K562 (cell line): ENCODE results near the gene AP1G2. TPM values are rescaled to one million over a fixed set of nuclear protein-coding genes. Genes with fewer than 3 reads are reported as not detected.
A peak's percentile ranks its signal among the peaks of the same experiment; 100 is the strongest.

Source experiments
- ATAC-seq: fragments of 200-7000 bp; cut with Tn5 transposase; 3 replicates; pipeline ENCODE4 v1.9.1; 2020; ENCODE audit warnings: moderate library complexity
- BruUV-seq: library from RNA; stranded (reverse); fragments of 400-500 nt; replicated peaks from 2 replicates; lab custom pipeline; 2021; lab: Mats Ljungman, UMichigan
- CTCF ChIA-PET: fragments of 300-600 bp; formaldehyde crosslinking; extraction: SDS; loops from one replicate; lab custom pipeline; 2021; ENCODE audit warnings: low intra/inter-chr PET ratio; lab: Yijun Ruan, JAX
- POLR2A ChIA-PET: fragments of 300-600, 350-650 bp; sonication (Branson Sonifier 250); formaldehyde crosslinking; extraction: SDS; loops from one replicate; lab custom pipeline; 2021; ENCODE audit warnings: antibody characterized with exemption, inconsistent platforms; lab: Yijun Ruan, JAX
- DNase-seq, 4 experiments: peaks; one replicate each; pipeline versions ENCODE4 v3.0.0 to v3.0.0-alpha.2; 2011 to 2018; ENCODE audit warnings: low spot score in 3 of 4, mixed read lengths in 3 of 4; ENCODE audit errors: extremely low read depth in 1 of 4
- FAIRE-seq: peaks from 2 replicates; lab custom pipeline; 2011; peaks lifted over from hg19 to GRCh38; lab: Jason Lieb, UNC
- H2AFZ ChIP-seq: 2 replicates; pipeline ENCODE4 v1.6.0; 2011; ENCODE audit warnings: low read depth, low read length, control low read depth, inconsistent platforms
- H3K27ac ChIP-seq: fragments of 200-600 bp; 3 replicates; pipeline ENCODE4 v1.8.0; 2011; ENCODE audit warnings: low read depth, mild to moderate bottlenecking, control low read depth, inconsistent platforms, low read length, moderate library complexity, mixed read lengths; ENCODE audit errors: extremely low read depth
- H3K27me3 ChIP-seq, 2 experiments: fragments of 300-600 bp in 1 of 2; 2 replicates in 1 of 2; 3 replicates in 1 of 2; pipeline versions ENCODE4 v1.6.0 to v1.8.0; 2011; ENCODE audit warnings: inconsistent platforms in 2 of 2, low read length in 2 of 2, mild to moderate bottlenecking in 1 of 2, mixed read lengths in 1 of 2, moderate library complexity in 1 of 2; ENCODE audit not compliant: control insufficient read depth in 2 of 2, insufficient read depth in 2 of 2
- H3K36me3 ChIP-seq: fragments of 300-600 bp; 3 replicates; pipeline ENCODE4 v1.8.0; 2011; ENCODE audit warnings: mild to moderate bottlenecking, low read length, inconsistent platforms; ENCODE audit not compliant: control insufficient read depth, insufficient read depth
- H3K4me1 ChIP-seq, 2 experiments: fragments of 200-600 bp in 1 of 2; replicated peaks in 1 of 2; 2 replicates in 1 of 2; 3 replicates in 1 of 2; pipeline versions ENCODE4 v1.5.1 to v1.8.0; 2011; ENCODE audit warnings: inconsistent platforms in 2 of 2, low read length in 2 of 2, mild to moderate bottlenecking in 1 of 2, mixed read lengths in 1 of 2, moderate library complexity in 1 of 2; ENCODE audit not compliant: control insufficient read depth in 2 of 2, insufficient read depth in 2 of 2
- H3K4me2 ChIP-seq: 2 replicates; pipeline ENCODE4 v1.6.1; 2011; ENCODE audit warnings: low read length, control low read depth, inconsistent platforms, mixed read lengths; ENCODE audit not compliant: insufficient read depth
- H3K4me3 ChIP-seq: fragments of 200-600 bp; sonication (generic), shearing (Covaris generic); 2 replicates; pipeline ENCODE4 v1.5.1; 2016; ENCODE audit warnings: control low read depth, inconsistent platforms
- H3K79me2 ChIP-seq: fragments of 200-600 bp; 3 replicates; pipeline ENCODE4 v1.8.0; 2011; ENCODE audit warnings: low read length, inconsistent platforms; ENCODE audit not compliant: control insufficient read depth, insufficient read depth
- H3K9ac ChIP-seq, 2 experiments: 2 replicates each; pipeline versions ENCODE4 v1.6.0 to v1.6.1; 2011; ENCODE audit warnings: low read depth in 2 of 2, low read length in 2 of 2, control low read depth in 1 of 2, inconsistent platforms in 1 of 2, mild to moderate bottlenecking in 1 of 2, mixed read lengths in 1 of 2; ENCODE audit not compliant: insufficient read depth in 1 of 2
- H3K9me1 ChIP-seq: one replicate; pipeline ENCODE4 v1.6.0; 2011; ENCODE audit warnings: inconsistent platforms, mild to moderate bottlenecking, low read length, moderate library complexity; ENCODE audit not compliant: control insufficient read depth, insufficient read depth
- H3K9me3 ChIP-seq: replicated peaks from 2 replicates; pipeline ENCODE4 v1.5.1; 2011; ENCODE audit warnings: low read depth, low read length, inconsistent platforms; ENCODE audit not compliant: control insufficient read depth, insufficient read depth
- H4K20me1 ChIP-seq: replicated peaks from 2 replicates; pipeline ENCODE4 v1.6.1; 2011; ENCODE audit warnings: low read length, inconsistent platforms, mixed read lengths; ENCODE audit not compliant: control insufficient read depth, insufficient read depth
- CSDE1 ChIP-seq, 2 experiments: fragments of 450-650 bp; IDR thresholded peaks; 2 replicates each; pipeline ENCODE4 v1.6.1; 2016; ENCODE audit warnings: mild to moderate bottlenecking in 1 of 2
- JUND ChIP-seq, 2 experiments: IDR thresholded peaks; 2 replicates in 1 of 2; 3 replicates in 1 of 2; pipeline ENCODE4 v1.6.1; 2011; ENCODE audit warnings: borderline replicate concordance in 2 of 2, low read depth in 2 of 2, low read length in 2 of 2, improper control_type of control experiment in 1 of 2, missing biosample characterization in 1 of 2, missing genetic modification characterization in 1 of 2, missing genetic modification reagents in 1 of 2
- PTBP1 ChIP-seq: fragments of 200-400 bp; formaldehyde crosslinking; IDR thresholded peaks from 2 replicates; pipeline ENCODE4 v1.6.1; 2017; ENCODE audit warnings: low read depth, low read length
- ZC3H11A ChIP-seq: IDR thresholded peaks from 2 replicates; pipeline ENCODE4 v1.6.1; 2012; ENCODE audit warnings: low read depth, low read length, improper control_type of control experiment
- WGBS: fragments of 100-300 bp; shearing (Covaris generic); methylation state at CpG from one replicate; pipeline ENCODE4 v1.1.6; 2016; ENCODE audit warnings: low coverage, mixed read lengths; ENCODE audit not compliant: insufficient coverage; ENCODE audit errors: missing lambda C conversion rate; 5-methylcytosine and 5-hydroxymethylcytosine counted together
- in situ Hi-C: fragments of 300-500 bp; cut with MboI; formaldehyde crosslinking; loops from 4 replicates; pipeline ENCODE4 v1.15.0; 2018; ENCODE audit warnings: inconsistent platforms, mixed read lengths
- intact Hi-C: fragments of 100-400 bp; cut with micrococcal nuclease; formaldehyde crosslinking; loops from 2 replicates; pipeline ENCODE4 v1.14.2; 2022
- polyA plus RNA-seq, 8 experiments: library from polyadenylated mRNA; depleted of rRNA in 4 of 8; stranded (reverse) in 5 of 8; unstranded in 3 of 8; fragments of >200 nt; fragmentation: Nextera tagmentation in 2 of 8; fragmentation: Illumina TruSeq in 1 of 8; extraction: Ambion mirVana in 2 of 8; extraction: Trizol in 1 of 8; gene quantifications; 2 replicates each; pipeline versions ENCODE4 v1.2.1 to v1.2.3, GENCODE V29; 2011 to 2014; ENCODE audit warnings: inconsistent platforms in 1 of 8, missing spikeins in 1 of 8
- total RNA-seq, 7 experiments: library from RNA; depleted of rRNA in 6 of 7; stranded (reverse); fragments of >200 nt in 6 of 7; fragmentation: Illumina TruSeq in 2 of 7; extraction: Trizol in 2 of 7; gene quantifications; 2 replicates each; pipeline versions ENCODE4 v1.2.1 to v1.2.3, GENCODE V29; 2011 to 2021; ENCODE audit warnings: low replicate concordance in 1 of 7
- TF ChIP-seq, protein P1 (sequence below): fragments of 250-450 bp; sonication (Bioruptor Pico); IDR thresholded peaks from 2 replicates; pipeline ENCODE4 v1.8.0; 2021; ENCODE audit warnings: moderate library complexity, mild to moderate bottlenecking, inconsistent platforms

Gene AP1G2
- total and polyA plus RNA-seq, 9 of the 15 experiments (the other 6 are each of a cell fraction or from before 2014, with no cell fraction given), result 19.1 to 83.5 (median 33.3) TPM

GRCh38 chr14:23557521-23557920, 10.1 kb downstream of the AP1G2 start:
- H3K27ac ChIP-seq, result no peak overlapping the region
- H3K9ac ChIP-seq, result peak overlapping the region in 1 of 2 experiments; percentile 88; a peak in 2 of 4 replicates
- H4K20me1 ChIP-seq, result 0 out of 2 replicates have a peak, but pooled peaks cover 3% of the 10 kb centered on the region
- H3K4me2 ChIP-seq, result no peak overlapping the region
- ATAC-seq (no peak), FAIRE-seq (peak; percentile 63), DNase-seq (no peak)
- no TSS peak for BruUV-seq
- peak overlapping the region; percentile 68; the same call in 1 of the 2 replicates for H3K4me3 ChIP-seq
- no peak overlapping the region for H2AFZ ChIP-seq
- peaks cover 10% of the 10 kb centered on the region for H3K79me2 ChIP-seq
- H3K27me3 ChIP-seq, result no peaks in the 10 kb centered on the region
- POLR2A ChIA-PET, result no interaction called here
- no peak for TF ChIP-seq ZC3H11A
- in situ Hi-C loops, result loop anchor here (5.0 kb wide), 1 partner anchor 70 kb away; no protein-coding TSS in a partner anchor
- H3K9me3 ChIP-seq, result no peaks in the 10 kb centered on the region
- CTCF ChIA-PET, result no interaction called here
- peaks cover 7 to 13% of the 10 kb centered on the region in 2 experiments; a peak in 3 of 5 replicates for H3K4me1 ChIP-seq
- WGBS, result 5% methylated on average over 2 of the region's 2 CpGs
- no peaks in the 10 kb centered on the region for H3K9me1 ChIP-seq
- intact Hi-C loops, result loop anchor here (10.0 kb wide), 1 partner anchor 233 kb away; the partner anchor contains the start of gene PABPN1
- H3K36me3 ChIP-seq, result peaks cover 40% of the 10 kb centered on the region; the same call in 2 of the 3 replicates

- POLR2A ChIA-PET, result interaction anchor here (0.9 to 1.4 kb wide), 2 partner anchors 235 to 256 kb away, joined by 3 to 5 read pairs; no protein-coding TSS in a partner anchor
- H3K9me1 ChIP-seq, result no peaks in the 10 kb centered on the region
- BruUV-seq, result no TSS peak
- TF ChIP-seq, protein P1, sequence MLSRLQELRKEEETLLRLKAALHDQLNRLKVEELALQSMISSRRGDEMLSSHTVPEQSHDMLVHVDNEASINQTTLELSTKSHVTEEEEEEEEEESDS (CRISPR knock-in tag), result no peak
- TF ChIP-seq CSDE1 (IDR thresholded peaks at IDR 0.05) (no peak), PTBP1 (no peak), JUND (IDR thresholded peaks at IDR 0.05; ENCODE audit: borderline replicate concordance, low read depth, low read length) (no peak), JUND (tag; IDR thresholded peaks at IDR 0.05; ENCODE audit: borderline replicate concordance, low read depth, low read length) (no peak)
- no peak for FAIRE-seq
- H3K4me2 ChIP-seq, result peak overlapping the region; percentile 86
- DNase-seq, result no peak
- peaks cover 7 to 13% of the 10 kb centered on the region in 2 experiments; a peak in 3 of 5 replicates for H3K4me1 ChIP-seq
- intact Hi-C loops, result loop anchor here (10.0 kb wide), 1 partner anchor 232 kb away; the partner anchor contains the start of gene PABPN1
- ATAC-seq, result peak; percentile 25
- H2AFZ ChIP-seq, result peak overlapping the region; percentile 98
- in situ Hi-C loops, result loop anchor here (5.0 kb wide), 1 partner anchor 70 kb away; no protein-coding TSS in a partner anchor
- peak overlapping the region; percentile 68 for H3K4me3 ChIP-seq
- peaks cover 34% of the 10 kb centered on the region; the same call in 2 of the 3 replicates for H3K36me3 ChIP-seq
- no peaks in the 10 kb centered on the region for H3K27me3 ChIP-seq
- peaks cover 10% of the 10 kb centered on the region for H3K79me2 ChIP-seq
- H3K27ac ChIP-seq, result peak overlapping the region; percentile 76; the same call in 2 of the 3 replicates
- CTCF ChIA-PET, result no interaction called here
- H4K20me1 ChIP-seq, result 0 out of 2 replicates have a peak, but pooled peaks cover 3% of the 10 kb centered on the region
- 8% methylated on average over 16 of the region's 17 CpGs for WGBS
- H3K9me3 ChIP-seq, result no peaks in the 10 kb centered on the region
- peak overlapping the region; percentile 88 to 94 for H3K9ac ChIP-seq
These were observed 10.7 kb downstream of the AP1G2 start for GRCh38 chr14:23556700-23557440.
